ENCODE data around the gene SH3RF3.
"Not testable (repeated sequence)": the region's sequence is repeated elsewhere in the genome, so short reads cannot be mapped to it uniquely, and the experiment has no call there.

The SH3RF3 gene

DNA sequence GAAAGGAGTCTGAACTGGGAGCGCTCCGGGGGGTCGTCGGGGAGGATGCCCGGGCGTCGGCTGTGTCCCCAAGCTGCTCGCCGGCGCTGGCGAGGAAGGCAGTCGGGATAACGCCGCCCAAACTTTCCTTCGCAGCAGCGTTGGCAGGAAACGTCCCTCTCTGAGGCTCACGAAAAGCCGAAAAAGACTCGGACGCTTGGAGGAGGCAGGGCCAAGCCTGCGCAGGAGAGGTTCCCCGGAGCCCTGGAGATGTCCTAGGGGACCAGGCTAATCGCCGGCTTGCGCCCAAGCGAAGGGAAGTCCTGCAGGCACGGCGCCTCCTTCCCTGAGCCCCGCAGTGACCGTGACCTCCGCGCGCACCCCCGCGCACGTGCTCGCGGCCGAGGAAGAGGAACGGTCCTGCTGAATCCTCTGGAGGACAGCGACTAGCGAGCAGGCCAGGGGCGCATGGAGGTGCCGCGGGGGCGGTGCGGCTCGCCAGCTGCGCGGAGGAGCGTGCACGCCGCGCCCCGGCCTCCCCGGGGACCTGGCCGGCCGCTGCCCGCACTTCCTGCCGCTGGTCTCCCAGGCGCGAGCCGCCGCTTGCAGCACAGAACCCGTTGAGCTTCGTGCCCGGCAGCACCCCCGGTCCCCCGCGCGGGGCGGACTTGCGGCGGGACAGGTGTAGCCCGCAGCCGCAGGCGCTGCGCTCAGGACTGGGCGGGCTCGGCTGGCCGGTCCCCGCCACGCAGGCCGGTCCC lies at the start of gene SH3RF3:
Gene SH3RF3, plus strand, starts transcription at position 590 of the 740 bp plus-strand sequence.
- DNase-seq, result peak in 2 of 3 experiments; percentile 81 to 86

DNA sequence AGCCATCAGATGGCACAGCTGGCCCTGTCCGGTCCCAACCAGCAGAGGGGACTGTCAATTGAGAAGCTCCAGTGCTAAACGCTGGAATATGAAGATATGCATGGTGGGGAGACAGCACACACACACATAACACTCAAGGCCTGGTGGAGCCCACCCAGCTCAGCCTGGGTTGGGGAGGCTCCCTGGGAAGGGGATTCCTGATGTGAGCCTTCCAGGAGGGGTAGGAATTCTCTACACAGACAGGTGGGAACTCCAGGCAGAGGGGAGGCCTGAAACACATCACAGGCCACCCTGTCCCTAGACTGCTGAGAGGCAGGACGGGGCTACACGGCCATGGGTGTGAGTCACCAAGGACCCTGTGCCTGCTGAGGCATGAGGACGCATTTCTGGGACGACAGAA lies 49.4 kb upstream of the SH3RF3 start:
- no peak for DNase-seq

DNA sequence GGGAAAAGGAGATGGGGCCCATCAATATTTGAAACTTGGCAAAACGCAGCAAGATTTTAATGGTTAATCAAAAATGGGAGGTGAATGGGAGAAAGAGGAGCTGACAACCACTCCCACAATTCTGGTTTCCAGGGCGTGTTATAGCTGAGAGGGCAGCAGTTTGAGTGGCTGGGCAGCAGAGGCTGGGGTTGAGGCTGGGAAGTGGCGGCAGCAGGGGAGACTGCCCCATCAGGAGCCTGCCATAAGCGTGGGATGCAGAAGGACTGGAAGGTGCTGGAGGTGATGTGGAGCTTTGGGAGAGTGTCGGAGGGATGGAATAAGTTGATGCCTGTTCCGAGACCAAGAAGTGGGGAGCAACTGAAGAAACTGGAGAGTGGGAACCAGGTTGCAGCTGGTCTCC lies 48.9 kb upstream of the SH3RF3 start:
- DNase-seq, result no peak

DNA sequence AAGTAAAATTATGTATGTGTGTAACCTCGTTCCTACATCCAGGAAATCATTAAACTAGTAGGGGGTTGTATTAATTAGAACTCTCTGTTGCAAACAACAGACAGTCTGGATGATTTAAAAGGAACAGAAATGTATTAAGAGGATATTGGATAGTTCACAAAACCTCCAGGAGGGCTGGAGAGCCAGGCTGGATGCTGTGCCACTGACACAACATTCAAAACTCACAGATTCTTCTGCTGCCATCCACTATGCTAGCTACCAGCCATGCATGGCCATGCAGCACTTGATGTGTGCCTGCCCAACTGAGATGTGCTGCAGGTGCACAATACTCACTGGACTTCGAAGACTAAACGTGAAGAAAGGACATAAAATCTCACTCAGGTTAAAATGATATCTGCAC lies 48.2 kb upstream of the SH3RF3 start:
- DNase-seq, result peak in 1 of 3 experiments; percentile 1

DNA sequence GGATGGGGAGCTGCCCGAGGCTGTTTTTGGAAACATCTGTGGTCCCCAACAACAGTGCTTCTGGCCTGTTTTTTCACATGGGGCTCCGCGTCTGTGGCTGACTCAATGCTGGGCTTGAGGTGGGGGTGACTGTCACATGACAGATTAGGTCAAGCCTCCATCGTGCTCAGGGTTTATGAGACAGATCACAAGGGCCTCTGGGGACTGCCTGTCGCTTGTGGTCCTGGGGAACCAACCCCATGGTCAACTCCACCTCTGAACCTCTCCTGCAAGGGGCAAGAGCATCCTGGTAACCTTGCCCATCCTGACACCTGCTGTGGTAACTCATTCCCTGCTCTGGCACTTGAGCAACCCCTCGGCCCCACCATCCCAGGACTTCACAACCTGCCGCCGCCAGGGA lies 47.6 kb upstream of the SH3RF3 start:
- no peak for DNase-seq

DNA sequence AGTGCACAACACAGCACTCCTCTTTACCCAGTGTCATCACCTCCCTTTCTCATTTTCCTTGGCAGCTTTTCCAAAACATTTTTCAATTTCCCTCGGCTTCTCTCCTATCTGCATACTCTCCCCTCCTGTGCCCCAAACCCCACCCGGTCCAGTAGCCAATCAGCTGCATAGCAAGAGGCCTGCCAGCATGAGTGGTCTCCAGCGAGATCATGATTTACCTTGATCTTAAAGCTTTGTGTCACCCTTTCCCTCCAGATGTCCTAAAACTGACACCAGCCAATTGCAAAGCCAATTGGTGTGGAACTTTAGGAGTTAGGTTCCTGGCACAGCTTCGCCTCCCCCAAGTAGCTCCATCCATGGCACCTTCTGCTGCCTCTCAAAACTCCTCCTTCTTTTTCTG lies 45.2 kb upstream of the SH3RF3 start:
- DNase-seq, result no peak

DNA sequence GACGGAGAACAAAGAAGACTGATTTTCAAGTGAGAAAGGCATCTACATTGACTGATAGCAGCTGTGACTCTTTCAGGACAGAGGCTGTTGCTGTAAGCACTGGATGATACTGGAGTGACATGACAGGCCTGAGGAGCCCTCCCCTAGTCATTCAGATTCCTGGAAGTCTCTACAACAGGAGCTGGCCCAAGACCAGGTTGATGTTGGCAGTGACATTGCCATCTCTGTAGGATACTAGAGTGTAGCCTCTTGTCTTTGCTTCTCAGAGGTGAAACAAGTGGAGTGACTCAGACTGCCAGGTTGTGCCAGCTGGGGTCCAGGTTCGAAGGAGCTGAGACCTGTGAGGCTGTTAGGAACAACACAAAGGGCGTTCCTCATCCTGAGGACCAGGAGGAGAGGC lies 44.7 kb upstream of the SH3RF3 start:
- DNase-seq, result no peak

DNA sequence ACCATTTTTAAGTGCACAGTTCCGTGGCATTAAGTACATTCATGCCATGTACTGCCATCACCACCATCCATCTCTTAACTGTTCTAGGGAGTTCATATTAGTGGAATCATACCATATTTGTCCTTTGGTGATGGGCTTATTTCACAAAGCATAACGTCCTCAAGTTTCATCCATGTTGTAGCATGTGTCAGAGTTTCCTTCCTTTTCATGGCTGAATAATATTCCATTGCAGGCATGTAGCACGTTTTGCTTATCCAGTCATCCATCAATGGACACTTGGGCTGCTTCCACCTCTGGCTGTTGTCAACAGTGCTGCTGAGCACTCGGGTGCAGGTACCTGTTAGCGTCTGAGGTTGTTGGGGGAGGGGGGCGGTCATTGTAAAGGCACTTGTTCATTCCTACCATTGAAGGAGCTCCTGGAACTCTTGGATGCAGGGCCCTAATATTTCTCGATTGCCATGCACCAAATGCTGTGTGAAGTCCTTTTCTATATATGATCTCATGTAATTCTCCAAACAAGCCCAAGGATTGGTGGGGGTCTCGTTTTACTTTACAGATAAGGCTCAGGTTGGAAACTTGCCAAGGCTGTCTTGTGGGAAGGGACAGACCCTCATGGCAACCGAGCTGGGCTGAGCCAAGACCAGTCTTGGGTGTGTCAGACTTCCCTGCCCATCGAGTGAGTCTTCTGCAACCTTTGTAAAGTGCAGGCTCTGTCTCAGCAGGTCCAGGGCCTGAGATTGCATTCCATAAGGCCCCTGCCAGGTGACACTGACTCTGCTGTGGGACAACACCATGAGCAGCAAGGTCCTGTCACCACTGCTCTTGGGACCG lies 42.9 kb upstream of the SH3RF3 start:
- no peak for DNase-seq

DNA sequence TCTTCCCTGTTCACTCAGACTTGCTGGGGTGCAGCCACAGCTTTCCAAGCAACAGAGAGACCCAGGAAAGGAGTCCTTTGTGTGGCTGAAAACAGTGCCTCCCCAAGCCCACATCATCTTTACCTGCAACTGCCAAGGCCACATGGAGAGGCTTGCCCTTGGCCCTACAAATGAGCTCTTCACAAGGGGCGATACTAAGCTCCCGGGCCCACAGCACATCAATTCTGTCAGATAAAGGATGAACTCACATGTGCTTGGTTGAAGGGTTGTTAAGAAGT lies 42.3 kb upstream of the SH3RF3 start:
- DNase-seq, result no peak

DNA sequence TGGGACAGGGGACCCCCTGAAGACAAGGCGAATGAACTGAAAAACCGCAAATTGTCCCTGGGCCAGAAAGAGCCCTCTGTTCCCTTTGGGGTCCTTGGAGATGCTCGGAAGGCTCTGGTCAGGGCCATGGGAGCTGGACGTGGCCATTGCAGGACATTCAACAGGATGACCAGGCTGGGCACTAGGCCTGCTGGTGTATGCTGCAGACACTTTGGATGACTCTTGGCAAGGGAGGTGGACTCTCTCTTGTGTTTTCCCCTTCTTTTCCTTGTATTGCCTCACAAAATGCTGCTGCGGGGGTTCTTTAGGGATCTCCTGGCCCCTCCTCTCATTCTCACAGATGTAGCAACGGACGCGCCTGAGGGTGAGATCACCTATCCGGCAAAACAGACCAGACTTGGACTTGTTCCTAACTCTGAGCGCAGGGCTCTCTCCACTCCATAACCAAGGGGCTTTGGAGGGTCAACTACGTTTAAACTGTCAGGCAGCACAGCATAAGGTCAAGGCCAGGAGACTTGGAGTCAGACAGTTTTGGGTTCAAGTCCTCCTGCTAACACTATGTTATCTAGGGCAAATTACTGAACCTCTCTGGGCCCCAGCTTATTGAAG lies 41.8 kb upstream of the SH3RF3 start:
- DNase-seq, result no peak

DNA sequence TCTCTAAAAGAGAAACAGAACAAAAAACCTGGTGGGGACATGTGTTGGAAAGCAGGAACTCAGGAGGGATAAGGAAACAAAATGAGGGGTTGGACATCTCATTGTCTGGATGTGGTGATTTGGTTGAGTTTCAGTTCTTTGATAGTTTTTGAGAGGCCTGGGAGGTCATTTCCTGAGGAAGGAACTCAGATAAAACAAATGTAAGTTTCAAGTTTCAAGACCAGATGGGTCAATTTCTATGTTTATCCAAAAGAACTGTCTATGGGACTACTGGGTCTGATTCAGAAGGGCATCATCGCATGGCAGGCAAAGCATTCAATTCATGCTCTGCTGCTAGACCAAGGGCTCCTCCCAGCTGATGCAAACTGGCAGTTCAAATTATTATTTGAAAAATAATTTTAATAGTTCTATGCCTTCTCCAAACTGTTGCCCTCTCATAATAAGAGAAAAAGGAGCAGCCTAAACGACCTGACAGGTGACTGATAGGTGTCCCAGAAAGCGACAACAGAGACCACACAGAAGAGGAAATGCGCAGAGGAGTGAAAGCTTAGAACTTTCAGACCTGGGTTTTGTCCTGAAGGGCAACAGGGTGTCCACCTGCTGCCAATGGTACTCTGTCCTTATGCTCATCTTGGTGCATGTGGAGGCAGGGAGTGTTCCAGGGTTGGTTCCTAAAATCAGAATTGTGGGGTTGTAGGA lies 39.3 kb upstream of the SH3RF3 start:
- DNase-seq, result no peak

DNA sequence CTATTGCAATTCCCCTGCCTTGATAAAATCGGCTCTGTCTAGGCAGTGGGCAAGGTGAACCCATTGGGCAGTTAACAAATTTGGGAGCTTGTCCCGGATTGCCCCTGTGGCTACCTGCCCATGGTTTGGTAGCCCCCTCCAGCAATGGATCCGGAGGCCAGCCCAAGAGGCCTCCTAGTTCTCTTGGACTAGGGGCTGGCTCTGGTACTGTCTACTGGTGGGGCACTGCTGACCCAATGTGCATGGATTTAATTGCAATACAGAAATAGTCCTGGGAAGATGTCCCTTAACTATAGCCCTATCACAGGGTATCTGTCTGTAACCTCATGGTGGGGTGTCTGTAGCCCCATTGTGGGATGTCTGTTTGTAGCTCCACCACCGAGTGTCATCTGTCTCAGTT lies 37.5 kb upstream of the SH3RF3 start:
- no peak for DNase-seq

DNA sequence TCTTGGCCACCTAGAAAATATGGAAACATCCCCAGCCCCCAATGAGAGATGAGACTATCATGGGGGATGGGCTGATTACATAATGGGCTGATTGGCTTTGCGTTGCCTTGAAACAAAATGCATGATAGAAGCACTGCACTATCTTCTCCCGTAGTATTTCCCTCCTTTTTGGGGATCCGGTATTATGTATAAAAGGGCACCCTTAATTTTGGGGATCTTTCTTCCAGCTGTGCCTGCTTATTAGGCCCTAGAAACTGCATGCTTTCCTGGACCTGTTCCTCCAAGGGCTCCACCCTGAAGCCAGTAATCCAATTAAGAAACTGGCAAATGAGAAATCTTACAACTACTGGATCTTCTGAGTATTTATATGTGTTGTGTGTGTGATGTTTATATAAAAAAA lies 34.9 kb upstream of the SH3RF3 start:
- no peak for DNase-seq

DNA sequence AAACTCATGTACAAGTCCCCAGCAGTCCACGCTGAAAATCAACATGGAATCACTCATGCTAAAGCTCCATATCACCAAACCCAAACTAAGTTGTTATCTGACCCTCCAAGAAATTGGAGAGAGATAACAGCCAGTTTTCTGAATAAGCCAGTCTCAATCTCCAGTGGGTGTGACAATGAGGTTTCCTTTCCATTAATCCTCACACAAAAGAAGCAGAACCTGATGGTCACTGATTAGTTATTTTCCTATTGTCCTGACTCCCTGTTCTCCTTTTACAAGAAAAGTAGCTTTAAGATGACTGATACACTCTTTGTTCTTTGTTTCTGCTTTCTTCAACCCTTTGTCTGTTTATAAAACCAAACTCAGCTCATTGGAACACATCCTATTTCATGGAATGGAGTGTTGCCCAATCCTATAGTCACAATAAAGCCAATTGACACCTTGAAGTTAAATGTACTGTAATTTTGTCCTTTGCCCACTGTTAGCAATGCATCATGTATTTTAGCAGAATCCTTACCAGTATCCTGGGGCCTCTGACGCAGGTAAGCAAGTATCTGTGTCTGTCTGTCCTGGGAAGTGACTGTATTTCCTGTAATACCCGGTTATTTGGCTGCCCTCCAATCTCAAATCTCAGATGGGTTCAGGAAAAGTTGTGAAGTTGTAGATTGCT lies 30.6 kb upstream of the SH3RF3 start:
- no peak for DNase-seq

DNA sequence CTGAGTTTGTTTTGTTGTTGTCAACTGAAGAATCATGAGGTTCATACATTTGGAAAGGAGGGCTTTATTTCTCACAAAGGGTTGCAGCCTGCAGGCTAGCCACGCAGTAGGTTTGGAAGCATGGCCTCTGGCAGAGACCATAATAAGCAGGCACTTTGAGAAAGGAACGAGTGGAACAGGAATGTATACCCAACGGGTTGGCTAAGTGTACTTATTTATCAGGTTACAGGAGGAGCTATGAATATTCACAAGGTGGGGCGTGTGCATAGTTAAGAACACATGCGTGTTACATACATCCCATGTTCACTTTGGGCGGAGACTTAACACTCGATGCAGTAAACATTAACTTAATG lies 30.1 kb upstream of the SH3RF3 start:
- no peak for DNase-seq

DNA sequence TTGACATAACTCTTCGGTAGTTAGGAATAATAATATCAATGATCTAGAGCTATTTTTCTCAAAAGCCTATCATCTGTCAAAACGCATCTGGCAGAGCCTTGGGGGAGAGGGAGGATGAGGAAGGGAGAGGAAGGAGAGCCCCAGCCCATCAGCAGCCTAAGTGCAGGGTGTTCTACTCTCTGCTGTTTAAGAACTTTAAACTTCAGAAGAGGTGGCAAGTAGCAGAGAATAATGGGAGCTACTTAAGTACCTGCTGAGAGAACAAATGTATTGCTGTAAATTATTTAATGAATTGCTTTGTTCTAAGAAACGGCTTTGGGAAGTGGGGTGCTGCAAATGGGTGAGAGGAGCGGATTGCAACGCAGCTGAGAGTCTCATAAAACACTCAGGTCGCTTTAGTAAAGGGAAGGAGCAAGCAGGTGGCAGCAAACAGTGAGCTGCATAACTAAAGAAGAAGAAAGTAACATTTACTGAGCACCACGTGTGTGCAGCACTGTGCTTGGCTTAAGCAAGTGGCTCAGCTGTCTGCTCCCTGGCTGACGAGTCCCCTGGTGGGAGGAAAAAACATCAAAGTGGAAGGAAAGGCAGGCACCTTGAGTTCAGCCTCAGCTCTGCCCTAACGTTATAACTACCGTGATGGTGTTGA lies 26.3 kb upstream of the SH3RF3 start:
- DNase-seq, result peak in 1 of 3 experiments; percentile 24

DNA sequence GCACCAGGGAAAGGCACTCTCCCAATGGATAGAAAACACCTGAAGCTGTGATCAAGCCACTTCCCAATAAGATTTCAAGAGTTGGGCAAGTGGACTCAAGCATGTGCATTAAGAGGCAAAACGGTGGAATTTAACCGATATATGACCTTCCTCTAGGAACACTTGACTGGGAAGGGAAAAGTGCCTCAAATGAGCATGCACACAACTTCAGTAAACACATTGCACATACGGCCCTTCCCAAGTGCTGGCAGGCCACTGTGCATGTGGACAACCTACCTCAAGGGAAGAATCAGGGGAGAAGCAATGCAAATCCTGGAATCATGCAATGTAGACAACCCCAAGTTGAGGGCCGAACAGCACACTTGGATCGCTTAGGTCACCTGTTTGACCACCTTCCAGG lies 23.9 kb upstream of the SH3RF3 start:
- no peak for DNase-seq

DNA sequence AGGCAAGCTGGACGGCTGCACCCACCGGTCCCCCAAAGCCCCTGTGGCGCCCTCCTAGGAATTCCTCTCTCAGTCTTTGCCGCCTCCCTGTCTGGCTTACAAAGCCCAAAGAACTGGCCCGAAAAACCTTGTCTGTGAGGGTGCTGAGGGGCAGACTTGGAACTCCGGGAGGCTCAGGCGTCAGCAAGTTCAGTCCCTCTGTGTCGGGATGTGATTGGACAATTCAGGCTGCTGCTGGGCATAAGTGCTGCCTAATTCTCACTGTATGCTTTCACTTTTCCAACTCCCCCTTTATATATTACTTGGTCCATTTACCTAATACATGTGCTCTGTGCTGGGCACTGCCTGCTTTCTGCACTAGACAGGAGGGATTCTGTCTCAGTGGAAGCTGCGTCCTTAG lies 20.3 kb upstream of the SH3RF3 start:
- DNase-seq, result no peak

DNA sequence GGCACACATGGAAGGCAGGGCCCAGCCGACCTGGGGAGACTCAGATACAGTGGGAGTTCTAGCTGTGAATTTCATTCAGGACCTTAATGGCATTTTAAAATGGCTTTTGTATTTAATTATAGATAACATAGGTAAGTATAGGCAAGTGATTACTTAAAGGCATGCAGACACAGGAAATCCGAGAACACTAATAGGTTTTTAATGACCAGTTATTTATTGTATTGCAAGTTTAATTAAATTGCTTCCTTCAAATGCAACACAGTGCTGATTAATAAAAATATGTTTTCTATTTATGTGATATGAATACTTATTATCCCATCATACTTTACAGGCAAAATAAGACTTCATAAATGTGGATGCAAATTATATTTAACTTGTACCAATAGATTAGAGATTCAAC lies 19.7 kb upstream of the SH3RF3 start:
- peak in 1 of 3 experiments; percentile 56 for DNase-seq

DNA sequence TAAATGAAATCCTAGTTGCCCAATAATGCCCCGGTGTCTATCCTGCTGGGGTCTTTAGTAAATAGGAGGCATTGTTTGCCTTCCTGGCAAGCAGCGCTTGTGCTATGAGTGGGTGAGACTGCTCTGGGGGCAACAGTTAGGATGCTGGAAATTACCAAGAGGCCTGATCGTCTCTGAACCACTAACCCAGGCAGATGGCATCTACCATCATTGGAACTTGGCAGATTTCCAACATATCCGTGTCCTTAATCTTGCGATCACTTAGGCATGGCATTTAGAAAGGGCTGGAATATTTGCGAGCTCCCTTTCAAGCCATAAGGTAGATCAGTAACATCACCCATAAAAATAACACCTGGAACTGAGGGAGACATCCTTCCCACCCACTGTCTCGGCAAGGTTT lies 18.8 kb upstream of the SH3RF3 start:
- DNase-seq, result peak in 2 of 3 experiments; percentile 35 to 38

DNA sequence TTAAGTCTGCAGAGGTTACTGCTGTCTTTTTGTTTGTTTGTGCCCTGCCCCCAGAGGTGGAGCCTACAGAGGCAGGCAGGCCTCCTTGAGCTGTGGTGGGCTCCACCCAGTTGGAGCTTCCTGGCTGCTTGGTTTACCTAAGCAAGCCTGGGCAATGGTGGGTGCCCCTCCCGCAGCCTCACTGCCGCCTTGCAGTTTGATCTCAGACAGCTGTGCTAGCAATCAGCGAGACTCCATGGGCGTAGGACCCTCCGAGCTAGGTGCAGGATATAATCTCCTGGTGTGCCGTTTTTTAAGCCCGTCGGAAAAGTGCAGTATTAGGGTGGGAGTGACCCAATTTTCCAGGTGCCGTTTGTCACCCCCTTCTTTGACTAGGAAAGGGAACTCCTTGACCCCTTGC lies 11.8 kb upstream of the SH3RF3 start:
- not testable (repeated sequence) for DNase-seq

DNA sequence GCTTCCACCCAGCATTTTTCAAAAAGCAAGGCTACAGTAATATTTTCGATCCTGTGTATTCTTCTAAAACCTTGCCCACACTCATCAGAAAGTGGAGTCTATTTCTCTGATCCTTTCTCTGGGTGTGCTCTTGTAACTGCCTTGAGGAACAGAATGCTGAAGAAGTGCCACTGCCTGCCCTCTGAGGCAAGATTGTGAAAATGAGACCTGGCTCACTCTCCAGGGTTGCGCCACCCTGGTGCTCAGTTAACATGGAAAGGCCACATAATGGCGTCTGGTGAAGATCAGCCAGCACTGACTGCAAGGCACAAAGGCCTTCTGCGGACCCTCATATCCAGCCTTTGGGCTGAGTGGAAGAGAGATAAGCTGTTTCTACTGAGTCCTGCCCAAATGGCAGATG lies 11.2 kb upstream of the SH3RF3 start:
- DNase-seq, result no peak

DNA sequence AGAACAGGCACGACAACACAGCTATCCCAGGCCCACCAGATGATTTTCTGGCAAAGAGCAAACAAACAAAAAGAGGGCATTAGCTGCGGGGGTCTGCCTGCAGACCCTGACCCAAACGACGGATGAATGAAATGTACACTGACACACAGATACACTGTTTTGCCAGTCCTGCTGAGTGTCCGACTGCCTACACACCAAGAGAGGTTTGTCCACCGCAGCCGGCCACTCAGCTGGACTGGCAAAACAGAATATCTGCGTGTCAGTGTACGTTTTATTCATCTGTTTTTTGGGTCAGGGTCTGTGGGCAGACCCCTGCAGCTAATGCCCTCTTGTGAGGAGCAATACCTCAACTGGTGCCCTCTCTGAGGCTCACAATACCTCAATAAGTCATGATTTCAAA lies 10.7 kb upstream of the SH3RF3 start:
- DNase-seq, result no peak

Measured in NCI-H1417 (cell line).